Body of pancreas (tissue), 4 donors: ENCODE data around the gene LTV1. TPM values are rescaled to one million over a fixed set of nuclear protein-coding genes. Genes with fewer than 3 reads are reported as not detected.

Source experiments
- ATAC-seq: fragments of 150-250 bp; one replicate; pipeline ENCODE4 v1.9.1; 2016
- DNase-seq, 4 donors: peaks; one replicate each; pipeline ENCODE4 v3.0.0-alpha.2; 2019
- H3K27ac ChIP-seq, 4 donors: fragments of 200-600 bp; sonication (generic); 1 replicate in 3 of 4; 2 replicates in 1 of 4; pipeline versions ENCODE4 v1.5.1 to v1.6.1; 2016 to 2019; ENCODE audit warnings: mild to moderate bottlenecking in 1 of 4, mixed read lengths in 1 of 4, moderate library complexity in 1 of 4
- H3K27me3 ChIP-seq, 2 donors: fragments of 200-600 bp; sonication (generic); one replicate each; pipeline ENCODE4 v1.6.0; 2016; ENCODE audit warnings: mild to moderate bottlenecking in 1 of 2
- H3K36me3 ChIP-seq, 2 donors: fragments of 200-600 bp; sonication (generic); replicated peaks in 1 of 2; 2 replicates each; pipeline ENCODE4 v1.5.1; 2016; ENCODE audit warnings: low read depth in 2 of 2; ENCODE audit not compliant: insufficient read depth in 1 of 2
- H3K4me1 ChIP-seq: fragments of 200-600 bp; sonication (generic); one replicate; pipeline ENCODE4 v1.6.0; 2016
- H3K4me3 ChIP-seq, 2 donors: fragments of 200-600 bp; sonication (generic); 1 replicate in 1 of 2; 2 replicates in 1 of 2; pipeline ENCODE4 v1.5.1; 2016 to 2019
- H3K9me3 ChIP-seq, 3 donors: fragments of 200-600 bp; sonication (generic); 1 replicate in 2 of 3; 2 replicates in 1 of 3; pipeline ENCODE4 v1.5.1; 2016
- POLR2A ChIP-seq, 3 donors: fragments of 450-650 bp; IDR thresholded peaks; one replicate each; pipeline ENCODE4 v1.6.1; 2016; ENCODE audit warnings: antibody characterized with exemption in 3 of 3, mild to moderate bottlenecking in 2 of 3
- WGBS, 2 donors: methylation state at CpG; one replicate each; pipeline ENCODE4 v1.1.5; 2017; 5-methylcytosine and 5-hydroxymethylcytosine counted together
- intact Hi-C: fragments of 100-400 bp; cut with DNase I; formaldehyde crosslinking; loops from one replicate; pipeline ENCODE4 v1.15.1; 2023
- total RNA-seq, 2 donors: library from RNA; depleted of rRNA; stranded (reverse); fragments of >200 nt; gene quantifications; one replicate each; pipeline ENCODE4 v1.1.0, GENCODE V29; 2016
- TF ChIP-seq, protein P1 (sequence below), 7 experiments: fragments of 450-650 bp in 4 of 7; fragments of 200-600 bp in 3 of 7; sonication (generic) in 3 of 7; IDR thresholded peaks; one replicate each; pipeline ENCODE4 v1.5.1; 2016 to 2019; ENCODE audit warnings: antibody characterized with exemption in 7 of 7

Gene LTV1
- total RNA-seq, 2 donors from 2014 or later: 6.7 to 6.9 TPM

DNA sequence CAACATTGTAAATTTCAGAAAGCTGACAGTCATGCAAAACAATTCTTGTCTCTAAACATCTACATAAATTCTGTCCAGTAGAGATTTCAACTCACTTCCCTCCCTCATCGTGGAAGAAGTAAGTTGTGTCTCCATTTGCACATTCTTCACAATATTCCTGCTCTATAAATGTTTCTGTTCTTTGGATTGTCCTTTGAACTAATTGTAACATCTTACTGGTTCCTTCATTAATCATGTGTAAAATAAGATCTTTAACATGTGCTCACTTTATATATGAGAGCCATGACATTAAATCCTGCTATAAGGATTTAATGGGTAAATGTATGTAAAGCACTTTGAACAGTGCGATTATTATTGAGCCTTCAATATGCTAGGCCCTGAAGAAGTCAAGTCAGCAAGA is 7.0 kb upstream of the LTV1 start:
- H3K9me3 ChIP-seq: no peaks in the 10 kb centered on the region
- H3K27ac ChIP-seq: no peak overlapping the region
- no peaks in the 10 kb centered on the region for H3K4me1 ChIP-seq
- no peak overlapping the region for H3K4me3 ChIP-seq
- no peaks in the 10 kb centered on the region for H3K27me3 ChIP-seq
- TF ChIP-seq, protein P1, sequence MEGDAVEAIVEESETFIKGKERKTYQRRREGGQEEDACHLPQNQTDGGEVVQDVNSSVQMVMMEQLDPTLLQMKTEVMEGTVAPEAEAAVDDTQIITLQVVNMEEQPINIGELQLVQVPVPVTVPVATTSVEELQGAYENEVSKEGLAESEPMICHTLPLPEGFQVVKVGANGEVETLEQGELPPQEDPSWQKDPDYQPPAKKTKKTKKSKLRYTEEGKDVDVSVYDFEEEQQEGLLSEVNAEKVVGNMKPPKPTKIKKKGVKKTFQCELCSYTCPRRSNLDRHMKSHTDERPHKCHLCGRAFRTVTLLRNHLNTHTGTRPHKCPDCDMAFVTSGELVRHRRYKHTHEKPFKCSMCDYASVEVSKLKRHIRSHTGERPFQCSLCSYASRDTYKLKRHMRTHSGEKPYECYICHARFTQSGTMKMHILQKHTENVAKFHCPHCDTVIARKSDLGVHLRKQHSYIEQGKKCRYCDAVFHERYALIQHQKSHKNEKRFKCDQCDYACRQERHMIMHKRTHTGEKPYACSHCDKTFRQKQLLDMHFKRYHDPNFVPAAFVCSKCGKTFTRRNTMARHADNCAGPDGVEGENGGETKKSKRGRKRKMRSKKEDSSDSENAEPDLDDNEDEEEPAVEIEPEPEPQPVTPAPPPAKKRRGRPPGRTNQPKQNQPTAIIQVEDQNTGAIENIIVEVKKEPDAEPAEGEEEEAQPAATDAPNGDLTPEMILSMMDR (IDR thresholded peaks at IDR 0.05): no peak
- no peak for TF ChIP-seq POLR2A (IDR thresholded peaks at IDR 0.05)
- no peaks in the 10 kb centered on the region for H3K36me3 ChIP-seq
- intact Hi-C loops: no loop called here
- ATAC-seq: no peak
- DNase-seq: no peak
- WGBS, 2 donors: 90% methylated on average over 2 of the region's 2 CpGs

DNA sequence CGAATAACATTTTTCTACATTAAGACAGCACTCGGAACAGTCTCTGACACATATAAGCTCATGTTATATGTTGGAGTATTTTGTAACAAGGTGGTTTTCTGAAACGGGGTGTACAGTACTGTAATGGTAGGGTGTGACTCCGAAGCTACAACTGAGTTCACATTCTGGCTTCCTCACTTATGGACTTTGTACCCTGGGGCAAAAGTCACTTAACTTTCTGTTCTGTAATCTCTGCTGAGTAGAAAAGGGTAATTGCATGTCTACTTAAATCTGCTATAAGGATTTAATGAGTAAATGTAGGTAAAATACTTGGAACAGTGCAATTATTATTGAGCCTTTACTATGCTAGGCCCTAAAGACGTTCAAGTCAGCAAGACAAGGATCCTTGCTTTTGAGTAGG is 4.7 kb upstream of the LTV1 start:
- ATAC-seq (no peak), DNase-seq (no peak)
- no peaks in the 10 kb centered on the region for H3K36me3 ChIP-seq
- H3K4me1 ChIP-seq: no peaks in the 10 kb centered on the region
- no peaks in the 10 kb centered on the region for H3K9me3 ChIP-seq
- no peaks in the 10 kb centered on the region for H3K27me3 ChIP-seq
- TF ChIP-seq, protein P1 (IDR thresholded peaks at IDR 0.05): no peak
- TF ChIP-seq POLR2A (IDR thresholded peaks at IDR 0.05): no peak
- 54 to 57% methylated on average over 5 of the region's 5 CpGs for WGBS, 2 donors
- H3K4me3 ChIP-seq: no peak overlapping the region
- H3K27ac ChIP-seq: no peak overlapping the region
- intact Hi-C loops: no loop called here

DNA sequence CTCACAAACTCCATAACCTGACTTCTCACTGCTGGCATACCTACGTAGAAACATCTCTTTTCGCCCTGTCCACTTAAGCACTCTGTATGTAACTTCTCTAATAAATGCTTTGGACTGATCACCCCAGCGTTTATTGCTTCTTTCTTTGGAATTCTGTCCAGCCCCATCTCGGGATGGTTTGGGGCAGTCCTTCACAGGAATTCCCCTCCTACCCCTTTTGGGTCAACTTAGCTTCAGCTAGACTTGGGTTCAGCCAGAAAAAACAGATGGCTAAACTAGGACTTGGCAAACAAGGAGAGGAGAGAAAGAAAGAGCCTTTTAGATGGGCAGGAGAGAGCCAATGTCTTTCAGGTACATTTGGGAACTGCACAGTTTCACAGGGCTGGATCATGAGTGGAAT is 3.9 kb upstream of the LTV1 start:
- Histone ChIP-seq H3K4me1 (peaks cover 4% of the 10 kb centered on the region), H3K27me3 (no peaks in the 10 kb centered on the region), H3K27ac (no peak overlapping the region), H3K36me3 (no peaks in the 10 kb centered on the region), H3K9me3 (no peaks in the 10 kb centered on the region), H3K4me3 (no peak overlapping the region)
- DNase-seq (no peak), ATAC-seq (no peak)
- intact Hi-C loops: no loop called here
- TF ChIP-seq, protein P1 (IDR thresholded peaks at IDR 0.05): no peak
- no peak for TF ChIP-seq POLR2A (IDR thresholded peaks at IDR 0.05)
- 78 to 82% methylated on average over 4 of the region's 4 CpGs for WGBS, 2 donors

DNA sequence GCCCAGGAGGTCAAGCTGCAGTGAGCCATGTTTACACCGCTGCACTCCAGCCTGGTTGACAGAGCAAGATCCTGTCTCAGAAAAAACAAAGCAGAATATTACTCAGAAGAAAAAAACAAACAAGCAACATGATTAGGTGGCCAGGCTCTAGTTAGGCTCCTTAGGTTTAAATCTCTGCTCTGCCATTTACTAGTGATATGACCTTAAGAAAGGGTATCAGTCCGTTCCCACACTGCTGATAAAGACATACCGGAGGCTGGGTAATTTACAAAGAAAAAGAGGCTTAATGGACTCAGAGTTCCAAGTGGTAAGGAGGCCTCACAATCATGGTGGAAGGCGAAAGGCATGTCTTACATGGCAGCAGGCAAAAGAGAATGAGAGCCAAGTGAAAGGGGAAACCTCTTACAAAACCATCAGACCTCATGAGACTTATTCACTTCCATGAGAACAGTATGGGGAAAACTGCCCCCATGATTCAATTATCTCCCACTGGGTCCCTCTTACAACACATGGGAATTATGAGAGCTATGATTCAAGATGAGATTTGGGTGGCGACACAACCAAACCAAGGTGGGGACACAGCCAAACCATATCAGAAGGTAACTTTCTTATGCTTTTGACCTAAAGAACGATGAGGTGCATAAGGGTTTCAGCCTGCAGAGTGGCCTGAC is 2.4 kb upstream of the LTV1 start:
- intact Hi-C loops: no loop called here
- TF ChIP-seq POLR2A (IDR thresholded peaks at IDR 0.05): no peak
- TF ChIP-seq, protein P1 (IDR thresholded peaks at IDR 0.05): no peak
- no peaks in the 10 kb centered on the region for H3K9me3 ChIP-seq
- H3K27ac ChIP-seq: no peak overlapping the region
- DNase-seq (no peak), ATAC-seq (no peak)
- H3K4me1 ChIP-seq: peaks cover 13% of the 10 kb centered on the region
- H3K27me3 ChIP-seq: no peaks in the 10 kb centered on the region
- H3K4me3 ChIP-seq: no peak overlapping the region
- peaks cover 0 to 2% of the 10 kb centered on the region in 2 donors for H3K36me3 ChIP-seq
- WGBS, 2 donors: 80 to 83% methylated on average over 6 of the region's 6 CpGs

DNA sequence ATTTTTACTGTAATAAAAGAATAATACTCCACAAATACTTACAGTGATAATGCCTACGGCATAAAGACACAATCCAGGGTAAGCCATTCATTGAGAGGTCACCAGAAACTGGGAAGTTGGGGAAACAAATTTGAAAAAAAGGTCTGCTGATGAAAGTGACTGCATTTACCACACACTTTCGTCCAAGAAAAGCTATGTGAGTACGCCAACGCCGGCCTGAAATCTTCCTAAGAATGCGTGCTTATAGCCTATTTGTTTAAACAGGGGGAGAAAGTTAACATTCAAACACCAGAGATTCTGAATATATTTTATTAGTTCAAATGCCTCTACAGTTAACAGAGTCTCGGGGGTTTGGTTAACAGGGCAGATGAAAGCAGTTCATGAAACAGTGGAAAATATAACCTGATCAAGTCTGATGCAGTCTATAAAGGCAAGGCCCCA is 657 bp upstream of the LTV1 start:
- peaks cover under 1 to 4% of the 10 kb centered on the region in 2 donors for H3K36me3 ChIP-seq
- intact Hi-C loops: no loop called here

More for the DNA sequence above, 657 bp upstream of the LTV1 start:
- H3K4me3 ChIP-seq: peak overlapping the region; percentile 15 to 80
- H3K27me3 ChIP-seq: no peaks in the 10 kb centered on the region
- peak in 1 of 4 donors; percentile 9 for DNase-seq
- peak overlapping the region; percentile 82 to 92 (median 91) for H3K27ac ChIP-seq
- H3K4me1 ChIP-seq: peaks cover 13% of the 10 kb centered on the region
- no peaks in the 10 kb centered on the region for H3K9me3 ChIP-seq
- peak; percentile 1 for ATAC-seq
- TF ChIP-seq, protein P1 (IDR thresholded peaks at IDR 0.05): no peak
- TF ChIP-seq POLR2A (IDR thresholded peaks at IDR 0.05): no peak
- WGBS, 2 donors: 18 to 19% methylated on average over 7 of the region's 7 CpGs
